ENCODE data around the gene MAZ. TPM values are rescaled to one million over a fixed set of nuclear protein-coding genes. Genes with fewer than 3 reads are reported as not detected.
"Not testable (repeated sequence)": the region's sequence is repeated elsewhere in the genome, so short reads cannot be mapped to it uniquely, and the experiment has no call there.

The MAZ gene
- total and polyA plus RNA-seq, 4 donors = 94.9 to 170 (median 136) TPM

DNA sequence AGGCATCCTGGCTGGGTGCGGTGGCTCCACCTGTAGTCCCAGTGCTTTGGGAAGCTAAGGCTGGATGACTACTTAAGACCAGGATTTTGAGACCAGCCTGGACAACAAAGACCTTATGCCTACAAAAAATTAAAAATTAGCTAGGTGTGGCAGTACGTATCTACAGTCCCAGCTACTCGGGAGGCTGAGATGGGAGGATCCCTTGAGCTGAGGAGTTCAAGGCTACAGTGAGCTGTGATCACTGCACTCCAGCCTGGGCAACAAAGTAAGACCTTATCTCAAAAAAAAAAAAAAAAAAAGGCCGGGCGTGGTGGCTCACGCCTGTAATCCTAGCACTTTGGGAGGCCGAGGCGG, 20.0 kb downstream of the MAZ start:
- no peak for ATAC-seq (ENCODE audit: insufficient read depth, low FRiP score)
- Histone ChIP-seq H3K36me3 (ENCODE audit: control insufficient read depth in 4 of 4, insufficient read depth in 4 of 4, low read length in 4 of 4) (peaks cover 0 to 21% (median 0%) of the 10 kb centered on the region in 4 donors), H3K27me3 (ENCODE audit: control insufficient read depth in 3 of 3, insufficient read depth in 3 of 3, low read length in 2 of 3) (no peaks in the 10 kb centered on the region), H3K4me3 (no peak overlapping the region), H3K9me3 (ENCODE audit: control insufficient read depth in 4 of 4, insufficient read depth in 3 of 4, low read length in 3 of 4) (no peaks in the 10 kb centered on the region), H3K4me1 (ENCODE audit: control insufficient read depth in 5 of 5, insufficient read depth in 5 of 5, low read length in 5 of 5) (peaks cover 0 to 34% (median 5%) of the 10 kb centered on the region in 5 donors), H3K9ac (ENCODE audit: insufficient read depth in 1 of 2, low read length in 2 of 2) (no peak overlapping the region), H3K27ac (ENCODE audit: low read depth in 1 of 2, low read length in 1 of 2) (peak overlapping the region in 1 of 2 donors; percentile 13)
- no peak for TF ChIP-seq CTCF (IDR thresholded peaks at IDR 0.05; ENCODE audit: control extremely low read depth, extremely low read depth)
- no peak for DNase-seq
- WGBS, 2 donors = 94 to 95% methylated on average over 4 to 6 of the region's 8 CpGs

GRCh38 chr16:29830774-29831173, 24.4 kb downstream of the MAZ start:
- H3K9me3 ChIP-seq (ENCODE audit: control insufficient read depth in 4 of 4, insufficient read depth in 3 of 4, low read length in 3 of 4) = no peaks in the 10 kb centered on the region
- no peak for TF ChIP-seq CTCF (IDR thresholded peaks at IDR 0.05; ENCODE audit: control extremely low read depth, extremely low read depth)
- DNase-seq = no peak
- no peak overlapping the region for H3K27ac ChIP-seq (ENCODE audit: low read depth in 1 of 2, low read length in 1 of 2)
- H3K4me3 ChIP-seq = no peak overlapping the region
- H3K27me3 ChIP-seq (ENCODE audit: control insufficient read depth in 3 of 3, insufficient read depth in 3 of 3, low read length in 2 of 3) = no peaks in the 10 kb centered on the region
- H3K4me1 ChIP-seq (ENCODE audit: control insufficient read depth in 5 of 5, insufficient read depth in 5 of 5, low read length in 5 of 5) = peaks cover 0 to 13% (median 0%) of the 10 kb centered on the region in 5 donors
- H3K36me3 ChIP-seq (ENCODE audit: control insufficient read depth in 4 of 4, insufficient read depth in 4 of 4, low read length in 4 of 4) = peaks cover 0 to 47% (median 0%) of the 10 kb centered on the region in 4 donors
- ATAC-seq (ENCODE audit: insufficient read depth, low FRiP score) = no peak
- no peak overlapping the region for H3K9ac ChIP-seq (ENCODE audit: insufficient read depth in 1 of 2, low read length in 2 of 2)
- WGBS, 2 donors = 94 to 95% methylated on average over 11 of the region's 11 CpGs

DNA sequence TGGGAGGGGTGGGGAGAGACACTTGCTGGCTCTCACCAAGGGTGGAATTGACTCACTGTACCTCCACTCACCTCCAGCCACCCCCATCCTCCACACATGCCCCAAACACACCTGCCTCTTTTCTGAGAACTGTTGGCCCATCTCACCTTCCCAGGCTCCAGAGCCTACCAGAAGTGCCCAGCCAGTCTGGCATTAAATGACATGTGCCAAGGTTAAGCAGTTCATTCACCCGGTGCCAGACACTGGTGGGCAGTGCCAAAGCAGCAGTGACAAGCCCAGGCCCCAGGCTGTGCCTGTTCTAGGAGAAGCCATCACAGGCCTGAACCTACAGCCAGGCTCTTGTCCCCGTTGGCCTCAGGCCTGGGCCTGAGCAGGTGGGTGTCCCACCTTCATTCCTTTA, 25.2 kb downstream of the MAZ start:
- ATAC-seq (ENCODE audit: insufficient read depth, low FRiP score) = no peak
- 84 to 91% methylated on average over 2 of the region's 2 CpGs for WGBS, 2 donors
- H3K4me3 ChIP-seq = no peak overlapping the region
- no peak overlapping the region for H3K9ac ChIP-seq (ENCODE audit: insufficient read depth in 1 of 2, low read length in 2 of 2)
- no peak for TF ChIP-seq CTCF (IDR thresholded peaks at IDR 0.05; ENCODE audit: control extremely low read depth, extremely low read depth)
- H3K4me1 ChIP-seq (ENCODE audit: control insufficient read depth in 5 of 5, insufficient read depth in 5 of 5, low read length in 5 of 5) = peaks cover 0 to 7% (median 0%) of the 10 kb centered on the region in 5 donors
- DNase-seq = no peak
- H3K27ac ChIP-seq (ENCODE audit: low read depth in 1 of 2, low read length in 1 of 2) = no peak overlapping the region
- H3K36me3 ChIP-seq (ENCODE audit: control insufficient read depth in 4 of 4, insufficient read depth in 4 of 4, low read length in 4 of 4) = peaks cover 0 to 47% (median 0%) of the 10 kb centered on the region in 4 donors
- no peaks in the 10 kb centered on the region for H3K27me3 ChIP-seq (ENCODE audit: control insufficient read depth in 3 of 3, insufficient read depth in 3 of 3, low read length in 2 of 3)
- H3K9me3 ChIP-seq (ENCODE audit: control insufficient read depth in 4 of 4, insufficient read depth in 3 of 4, low read length in 3 of 4) = no peaks in the 10 kb centered on the region

GRCh38 chr16:29833219-29833618, 26.9 kb downstream of the MAZ start:
- not testable (repeated sequence) for ATAC-seq (ENCODE audit: insufficient read depth, low FRiP score)
- 97 to 100% methylated on average over 4 of the region's 4 CpGs for WGBS, 2 donors

More at GRCh38 chr16:29833219-29833618, 26.9 kb downstream of the MAZ start:
- not testable (repeated sequence) for H3K4me1 ChIP-seq (ENCODE audit: control insufficient read depth in 5 of 5, insufficient read depth in 5 of 5, low read length in 5 of 5); H3K27ac ChIP-seq (ENCODE audit: low read depth in 1 of 2, low read length in 1 of 2); H3K27me3 ChIP-seq (ENCODE audit: control insufficient read depth in 3 of 3, insufficient read depth in 3 of 3, low read length in 2 of 3); H3K9me3 ChIP-seq (ENCODE audit: control insufficient read depth in 4 of 4, insufficient read depth in 3 of 4, low read length in 3 of 4); H3K4me3 ChIP-seq; H3K9ac ChIP-seq (ENCODE audit: insufficient read depth in 1 of 2, low read length in 2 of 2); DNase-seq
- peaks cover 0 to 59% (median 0%) of the 10 kb centered on the region in 4 donors for H3K36me3 ChIP-seq (ENCODE audit: control insufficient read depth in 4 of 4, insufficient read depth in 4 of 4, low read length in 4 of 4)

All from lung (tissue), 12 donors.